Suppressor macrophage treated with lipopolysaccharide for 1 hour (primary cell): ENCODE measurements around the gene ITGB3.
A peak's percentile ranks its signal among the peaks of the same experiment; 100 is the strongest.
"Not testable (repeated sequence)": the region's sequence is repeated elsewhere in the genome, so short reads cannot be mapped to it uniquely, and the experiment has no call there.

ENCODE experiments used
- DNase-seq, 3 donors: peaks; one replicate each; pipeline ENCODE4 v3.0.0-alpha.2; 2020 to 2022

ITGB3 gene

DNA sequence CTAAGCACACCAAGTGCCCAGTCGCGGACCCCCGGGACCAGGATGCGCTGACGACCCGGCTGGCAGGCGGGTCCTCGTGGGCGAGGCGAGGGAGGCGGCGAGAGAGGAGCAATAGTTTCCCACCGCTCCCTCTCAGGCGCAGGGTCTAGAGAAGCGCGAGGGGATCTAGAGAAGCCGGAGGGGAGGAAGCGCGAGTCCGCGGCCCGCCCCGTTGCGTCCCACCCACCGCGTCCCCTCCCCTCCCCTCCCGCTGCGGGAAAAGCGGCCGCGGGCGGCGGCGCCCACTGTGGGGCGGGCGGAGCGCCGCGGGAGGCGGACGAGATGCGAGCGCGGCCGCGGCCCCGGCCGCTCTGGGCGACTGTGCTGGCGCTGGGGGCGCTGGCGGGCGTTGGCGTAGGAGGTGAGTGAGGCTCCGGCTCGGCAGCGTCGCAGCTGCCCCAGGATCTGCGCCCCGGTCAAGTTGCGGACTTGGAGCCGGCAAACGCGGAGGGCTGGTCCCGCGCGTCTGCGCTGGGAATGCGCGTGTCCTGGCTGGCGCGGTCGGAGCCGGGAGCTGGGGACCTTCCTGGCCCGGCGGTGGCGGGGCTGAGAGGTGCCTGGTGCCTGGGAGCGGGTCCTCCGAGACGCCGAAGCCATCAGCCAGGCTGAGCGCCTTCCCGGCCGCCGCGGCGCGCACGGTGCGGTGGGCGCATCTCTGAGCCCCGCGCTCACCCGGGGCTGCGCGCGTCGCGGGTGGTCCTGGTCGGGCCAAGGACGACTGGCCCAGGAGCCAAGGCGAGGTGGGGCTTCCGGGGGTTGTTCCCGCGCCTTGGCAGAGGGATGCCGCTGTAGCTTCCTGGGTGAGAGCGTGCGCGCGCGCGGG lies at the start of gene ITGB3:
ITGB3 (plus strand) TSS at position 287 of the 862 bp plus-strand sequence; CDS start at position 322, 35 bp downstream.
- DNase-seq = peak; percentile 72 to 88 (median 77)

- DNase-seq = peak; percentile 28 to 41 (median 31)
These were observed 49.5 kb upstream of the ITGB3 start for GRCh38 chr17:47203984-47204721.

GRCh38 chr17:47204722-47205418 lies 48.8 kb upstream of the ITGB3 start:
- peak; percentile 73 to 83 (median 80) for DNase-seq

DNA sequence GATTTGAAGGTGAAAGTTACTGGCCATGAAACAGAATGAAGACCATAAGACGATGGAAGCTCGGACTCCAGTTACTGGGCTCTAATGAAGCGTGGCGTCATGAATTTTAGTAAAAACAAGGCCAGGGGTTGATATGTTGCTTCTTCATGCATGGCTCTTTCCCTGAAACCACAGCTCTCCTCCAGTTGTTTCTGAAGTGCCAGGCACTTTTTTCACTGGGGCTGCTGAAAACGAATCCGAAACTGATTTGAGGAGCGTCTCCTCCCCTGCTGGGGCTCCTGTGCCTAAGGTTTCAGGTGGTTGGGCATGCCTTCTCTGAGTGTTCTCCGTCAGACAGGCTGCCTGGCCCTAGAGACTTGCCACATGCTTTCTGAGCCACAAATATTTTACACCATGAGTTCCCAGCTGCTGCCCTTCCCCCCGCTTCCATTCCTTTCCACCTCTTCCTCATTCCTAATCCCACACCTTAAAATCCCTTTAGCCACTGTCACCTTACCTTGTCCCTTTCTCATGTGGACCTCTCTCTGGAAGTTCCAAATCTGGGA lies 48.1 kb upstream of the ITGB3 start:
- DNase-seq = peak; percentile 15 to 24 (median 23)

GRCh38 chr17:47207143-47208067 lies 46.2 kb upstream of the ITGB3 start:
- no peak for DNase-seq

- no peak for DNase-seq
These were observed 44.7 kb upstream of the ITGB3 start, which contains the start of gene MYL4 for GRCh38 chr17:47208744-47209488. TSS of gene MYL4 (plus strand) at chr17:47209348. CDS start at chr17:47209423, 75 bp downstream.

- DNase-seq = no peak
These were observed 44.1 kb upstream of the ITGB3 start for GRCh38 chr17:47209499-47209898.

- DNase-seq = no peak
These were observed 43.5 kb upstream of the ITGB3 start for GRCh38 chr17:47210105-47210504.

DNA sequence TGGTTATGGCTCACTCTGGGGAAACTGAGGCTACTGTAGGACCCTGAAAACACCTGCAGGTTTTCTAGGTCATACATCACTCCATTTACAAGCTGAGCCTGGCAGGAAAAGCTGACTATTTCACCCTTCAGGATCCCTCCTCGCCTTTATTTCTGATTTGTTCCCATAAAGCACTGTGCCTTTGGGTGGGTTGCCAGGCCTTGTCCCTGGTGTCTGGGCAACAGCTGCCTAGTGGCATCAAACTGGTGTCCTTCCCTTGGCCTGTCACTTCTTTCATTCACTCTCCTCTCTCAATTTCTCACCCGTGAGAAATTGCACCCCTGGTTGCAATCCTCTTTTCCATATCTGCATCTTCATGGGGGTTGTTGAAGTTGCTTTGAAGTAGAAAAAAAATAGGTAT lies 42.8 kb upstream of the ITGB3 start:
- no peak for DNase-seq

GRCh38 chr17:47212458-47212857 lies 41.2 kb upstream of the ITGB3 start:
- DNase-seq = no peak

GRCh38 chr17:47213540-47213939 lies 40.1 kb upstream of the ITGB3 start:
- no peak for DNase-seq

- no peak for DNase-seq
These were observed 38.7 kb upstream of the ITGB3 start for GRCh38 chr17:47214931-47215330.

DNA sequence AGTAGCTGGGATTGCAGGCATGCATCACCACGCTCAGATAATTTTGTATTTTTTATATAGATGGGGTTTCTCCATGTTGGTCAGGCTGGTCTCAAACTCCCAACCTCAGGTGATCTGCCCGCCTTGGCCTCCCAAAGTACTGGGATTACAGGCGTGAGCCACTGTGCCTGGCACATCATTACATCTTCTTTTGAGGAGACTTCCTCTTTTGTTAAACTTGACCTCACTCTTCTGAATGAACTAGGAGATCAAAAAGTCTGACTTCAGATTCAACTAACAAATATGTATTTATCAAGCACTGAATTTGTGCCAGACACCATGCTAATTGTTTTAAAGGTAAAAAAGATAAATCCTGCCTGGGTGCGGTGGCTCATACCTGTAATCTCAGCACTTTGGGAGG lies 36.8 kb upstream of the ITGB3 start:
- peak in 1 of 3 donors; percentile 34 for DNase-seq

GRCh38 chr17:47217279-47217678 lies 36.3 kb upstream of the ITGB3 start:
- not testable (repeated sequence) for DNase-seq

- DNase-seq = no peak
These were observed 34.7 kb upstream of the ITGB3 start for GRCh38 chr17:47218896-47219430.

- no peak for DNase-seq
These were observed 33.8 kb upstream of the ITGB3 start for GRCh38 chr17:47219621-47220475.

DNA sequence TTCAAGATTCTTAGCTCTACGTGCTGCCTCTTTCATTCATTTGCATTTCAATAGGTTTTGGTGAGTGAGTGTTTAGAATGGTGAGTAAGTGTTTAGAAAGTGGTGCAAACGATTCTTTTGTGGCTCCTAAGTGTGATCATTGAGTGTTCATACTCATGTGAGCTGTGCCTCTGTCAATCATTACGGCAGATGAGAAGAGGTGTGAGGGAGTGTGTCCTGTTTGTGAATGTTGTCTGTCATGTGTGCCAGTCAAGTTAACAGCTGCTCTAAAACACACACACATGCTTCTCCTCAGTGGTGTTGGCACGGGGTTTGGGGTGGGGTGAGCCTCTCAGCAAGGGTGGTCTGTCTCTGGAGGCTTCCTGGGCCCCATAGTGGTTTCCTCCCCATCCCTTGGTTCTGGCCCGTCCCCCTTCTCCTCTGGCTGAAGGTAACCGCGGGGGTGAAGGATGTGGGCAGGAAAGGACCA lies 33.1 kb upstream of the ITGB3 start:
- peak in 1 of 3 donors; percentile 23 for DNase-seq

DNA sequence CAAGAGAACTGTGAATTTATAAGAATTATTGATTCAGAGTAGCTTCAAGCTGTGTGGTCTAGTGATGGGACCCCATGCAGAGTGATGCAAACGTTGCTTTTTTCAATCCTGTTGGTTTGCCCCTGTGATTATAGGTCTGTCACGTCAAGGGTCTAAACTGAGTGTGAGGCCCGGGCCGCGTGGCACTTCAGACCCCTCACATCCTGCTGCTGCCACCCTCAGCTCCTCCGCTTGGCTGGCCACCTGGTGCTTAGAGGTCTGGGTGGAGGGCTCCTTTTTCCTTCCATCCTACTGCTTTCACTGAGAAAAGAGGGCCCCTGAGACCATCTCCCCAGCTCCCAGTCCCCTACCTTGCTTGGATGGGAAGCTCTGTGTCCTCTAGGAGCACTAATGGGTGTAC lies 32.5 kb upstream of the ITGB3 start:
- no peak for DNase-seq

DNA sequence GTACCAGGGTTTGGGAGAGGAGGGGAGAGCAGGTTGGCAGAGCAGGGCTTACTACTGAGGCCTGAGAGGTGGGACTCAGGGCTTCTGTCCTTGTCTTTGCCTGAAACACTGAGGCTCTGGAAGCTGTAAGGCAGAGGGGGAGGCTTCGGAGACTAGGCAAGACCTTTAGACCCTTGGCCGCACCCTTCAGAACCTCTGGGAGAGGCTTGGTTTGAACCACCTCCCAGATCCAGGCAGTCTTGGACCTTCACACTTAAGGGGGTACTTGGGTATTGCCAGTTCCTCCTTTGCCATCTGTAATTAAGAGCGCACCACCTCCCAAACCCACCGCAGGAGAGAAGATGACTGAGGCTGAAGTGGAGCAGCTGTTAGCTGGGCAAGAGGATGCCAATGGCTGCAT lies 31.6 kb upstream of the ITGB3 start:
- DNase-seq = no peak

DNA sequence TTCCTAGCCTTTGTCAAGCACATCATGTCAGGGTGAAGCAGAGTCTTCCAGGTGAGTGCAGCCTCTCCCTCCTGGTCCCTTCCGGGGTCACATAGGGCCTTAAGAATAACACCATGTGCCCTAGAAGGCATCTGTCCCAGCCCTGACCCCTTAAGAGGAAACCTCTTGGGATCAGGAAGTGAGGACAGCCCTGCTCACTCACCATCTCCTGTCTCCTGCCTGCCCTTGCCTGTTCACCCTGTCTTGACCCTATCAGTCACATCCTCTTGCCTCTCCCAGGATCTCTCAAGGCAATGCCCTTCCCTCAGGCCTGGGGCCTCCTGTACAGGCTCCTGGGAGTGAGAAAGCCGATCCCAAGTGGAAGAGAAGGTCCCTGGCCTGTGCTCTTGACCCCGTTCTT lies 30.6 kb upstream of the ITGB3 start:
- DNase-seq = peak; percentile 37 to 45 (median 43)
